GM12864 (cell line): ENCODE measurements around the gene MAFF.

Experiments used
- DNase-seq: peaks from one replicate; pipeline ENCODE4 v3.0.0-alpha.2; 2011; ENCODE audit warnings: low read depth
- H3K4me3 ChIP-seq: 2 replicates; pipeline ENCODE4 v1.5.1; 2011; ENCODE audit warnings: mild to moderate bottlenecking, low read depth, low read length, control low read depth
- TF ChIP-seq, protein P1 (sequence below): IDR thresholded peaks from 2 replicates; pipeline ENCODE4 v1.5.1; 2011; ENCODE audit warnings: low read depth, mild to moderate bottlenecking, moderate library complexity, low read length, control low read depth, inconsistent platforms; ENCODE audit errors: missing control alignments

Gene MAFF

DNA sequence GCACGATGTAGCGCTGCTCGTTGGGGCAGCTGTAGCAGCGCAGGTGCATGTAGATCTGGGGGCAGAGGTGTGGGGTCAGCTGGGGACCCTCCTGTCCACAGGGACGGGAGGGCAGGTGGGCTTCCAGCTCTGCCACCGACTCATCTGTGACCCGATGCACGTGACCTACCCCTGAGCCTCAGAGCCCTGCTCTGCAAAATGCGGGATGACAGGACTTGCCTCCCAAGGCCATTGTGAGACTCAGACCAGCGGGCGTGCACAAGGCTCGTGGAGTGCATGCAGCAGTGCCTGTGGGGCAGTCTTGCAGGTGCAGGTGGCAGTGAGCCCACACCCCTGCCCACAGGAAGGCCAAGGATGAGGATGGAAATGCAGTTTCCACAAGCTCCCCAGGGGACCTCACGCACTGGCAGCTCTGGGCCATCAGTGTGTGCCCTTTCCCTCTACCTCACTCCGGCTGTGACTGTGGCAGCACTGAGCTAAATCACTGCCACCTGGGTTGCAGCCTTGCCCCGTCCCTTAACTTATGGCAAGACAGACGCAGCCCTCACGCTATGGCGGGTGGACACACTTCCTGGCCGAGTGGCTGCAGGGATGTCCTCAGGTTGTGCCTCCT is 44.4 kb downstream of the MAFF start:
- DNase-seq: no peak
- no peak overlapping the region for H3K4me3 ChIP-seq
- TF ChIP-seq, protein P1, sequence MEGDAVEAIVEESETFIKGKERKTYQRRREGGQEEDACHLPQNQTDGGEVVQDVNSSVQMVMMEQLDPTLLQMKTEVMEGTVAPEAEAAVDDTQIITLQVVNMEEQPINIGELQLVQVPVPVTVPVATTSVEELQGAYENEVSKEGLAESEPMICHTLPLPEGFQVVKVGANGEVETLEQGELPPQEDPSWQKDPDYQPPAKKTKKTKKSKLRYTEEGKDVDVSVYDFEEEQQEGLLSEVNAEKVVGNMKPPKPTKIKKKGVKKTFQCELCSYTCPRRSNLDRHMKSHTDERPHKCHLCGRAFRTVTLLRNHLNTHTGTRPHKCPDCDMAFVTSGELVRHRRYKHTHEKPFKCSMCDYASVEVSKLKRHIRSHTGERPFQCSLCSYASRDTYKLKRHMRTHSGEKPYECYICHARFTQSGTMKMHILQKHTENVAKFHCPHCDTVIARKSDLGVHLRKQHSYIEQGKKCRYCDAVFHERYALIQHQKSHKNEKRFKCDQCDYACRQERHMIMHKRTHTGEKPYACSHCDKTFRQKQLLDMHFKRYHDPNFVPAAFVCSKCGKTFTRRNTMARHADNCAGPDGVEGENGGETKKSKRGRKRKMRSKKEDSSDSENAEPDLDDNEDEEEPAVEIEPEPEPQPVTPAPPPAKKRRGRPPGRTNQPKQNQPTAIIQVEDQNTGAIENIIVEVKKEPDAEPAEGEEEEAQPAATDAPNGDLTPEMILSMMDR: no peak

GRCh38 chr22:38246692-38247091 is 44.9 kb downstream of the MAFF start:
- H3K4me3 ChIP-seq: no peak overlapping the region
- TF ChIP-seq, protein P1: no peak
- no peak for DNase-seq

DNA sequence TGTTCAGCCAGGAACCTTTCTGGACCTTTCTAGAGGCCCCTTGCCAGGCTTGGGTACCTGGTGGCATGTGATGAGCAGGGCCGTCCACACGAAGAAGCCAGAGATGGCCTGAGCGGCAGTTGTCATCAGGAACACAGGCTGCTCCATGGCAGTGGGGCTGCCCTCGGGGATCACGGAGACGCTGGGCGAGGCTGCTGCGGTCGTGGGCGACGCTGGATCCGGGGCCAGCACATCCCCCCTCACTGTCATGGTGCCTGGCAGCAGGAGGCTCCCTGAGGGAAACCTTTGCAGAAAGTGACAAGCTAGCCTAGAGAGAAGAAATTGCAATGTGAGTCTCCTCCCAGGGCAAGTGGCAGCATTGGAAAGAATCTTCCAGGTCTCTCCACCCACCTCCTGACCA is 45.9 kb downstream of the MAFF start:
- no peak overlapping the region for H3K4me3 ChIP-seq
- TF ChIP-seq, protein P1: no peak
- DNase-seq: no peak

- TF ChIP-seq, protein P1: no peak
- DNase-seq: no peak
- H3K4me3 ChIP-seq: no peak overlapping the region
Measured at GRCh38 chr22:38248280-38248679, 46.5 kb downstream of the MAFF start.

- no peak for DNase-seq
- TF ChIP-seq, protein P1: no peak
- no peak overlapping the region for H3K4me3 ChIP-seq
Measured at GRCh38 chr22:38249301-38249700, 47.5 kb downstream of the MAFF start.

- no peak for DNase-seq
- TF ChIP-seq, protein P1: no peak
- H3K4me3 ChIP-seq: no peak overlapping the region
Measured at GRCh38 chr22:38249803-38250642, 48.2 kb downstream of the MAFF start.
